GM20000 (cell line): ENCODE results near the gene FARP1.

Source experiments
- DNase-seq: peaks from one replicate; pipeline ENCODE4 v3.0.0; 2012; ENCODE audit warnings: low spot score
- CTCF ChIP-seq: IDR thresholded peaks from 2 replicates; pipeline ENCODE4 v1.5.1; 2012; ENCODE audit warnings: mild to moderate bottlenecking, control low read depth; ENCODE audit errors: extremely low read depth, missing control alignments

Gene FARP1

DNA sequence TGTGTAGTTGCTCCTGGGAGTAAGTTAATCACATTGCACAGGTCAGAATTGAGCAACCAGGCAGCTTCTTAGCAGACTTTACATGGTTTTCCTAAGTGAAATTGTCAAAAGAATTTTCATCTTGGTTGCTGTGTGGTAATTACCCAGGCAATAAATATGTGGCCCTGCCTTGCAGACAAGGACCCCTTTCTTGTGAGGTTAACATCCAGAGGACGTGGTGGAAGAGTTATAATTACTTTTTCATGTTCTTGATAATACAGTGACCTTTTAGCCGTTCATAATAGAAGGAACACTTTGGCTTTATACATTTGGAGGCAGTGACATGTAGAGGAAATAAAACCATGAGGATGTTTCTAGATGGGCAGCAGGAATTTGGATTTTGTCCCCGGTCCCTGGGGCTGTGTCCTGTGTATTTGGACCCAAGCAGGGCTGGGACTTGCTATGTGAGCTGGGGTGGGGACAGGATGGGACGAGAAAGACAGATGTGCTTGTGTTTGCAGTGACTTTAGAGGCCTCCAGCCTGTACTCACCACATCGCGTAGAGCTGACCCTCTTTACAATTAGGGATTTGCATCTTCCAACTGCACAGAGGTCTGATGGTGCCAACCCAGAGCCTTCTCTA, 277.8 kb downstream of the FARP1 start:
- TF ChIP-seq CTCF: no peak
- DNase-seq: no peak

- DNase-seq: no peak
- no peak for TF ChIP-seq CTCF
These were observed 279.2 kb downstream of the FARP1 start for GRCh38 chr13:98422046-98422445.

- no peak for DNase-seq
- no peak for TF ChIP-seq CTCF
These were observed 280.5 kb downstream of the FARP1 start for GRCh38 chr13:98423417-98423816.

DNA sequence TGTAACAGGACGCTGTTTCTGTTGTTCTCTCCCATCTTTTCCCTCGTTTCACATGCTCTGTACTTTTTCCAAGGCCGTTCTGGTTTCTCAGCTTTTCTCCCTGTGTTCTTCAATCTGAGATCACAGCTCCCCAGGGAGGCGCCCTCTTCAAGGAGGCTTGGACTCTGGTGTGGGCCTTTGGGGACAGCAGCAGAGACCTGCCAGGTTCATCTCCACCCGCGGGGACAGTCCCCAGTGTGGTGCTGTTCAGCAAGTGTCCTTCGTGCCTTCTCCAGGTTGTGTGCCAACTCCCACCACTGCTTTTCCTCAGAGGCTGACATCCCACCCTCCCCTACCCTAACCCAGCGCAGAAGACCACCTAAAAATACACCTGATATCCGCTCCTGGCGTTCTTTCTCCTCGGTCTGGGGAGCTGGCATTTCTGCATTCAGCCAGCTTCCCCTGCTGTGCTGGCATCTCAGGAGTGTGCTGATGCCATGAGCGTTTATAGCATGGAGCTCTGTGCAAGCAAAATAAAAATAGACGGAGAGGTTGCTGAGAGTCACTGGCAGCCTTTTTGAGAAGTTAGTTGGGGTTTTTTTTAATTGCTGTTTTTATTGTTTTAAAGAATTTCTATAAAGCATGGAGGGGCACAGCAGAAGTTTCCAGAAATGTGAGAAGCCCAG, 284.6 kb downstream of the FARP1 start:
- no peak for TF ChIP-seq CTCF
- no peak for DNase-seq

GRCh38 chr13:98428256-98428966, 285.5 kb downstream of the FARP1 start:
- DNase-seq: no peak
- no peak for TF ChIP-seq CTCF

DNA sequence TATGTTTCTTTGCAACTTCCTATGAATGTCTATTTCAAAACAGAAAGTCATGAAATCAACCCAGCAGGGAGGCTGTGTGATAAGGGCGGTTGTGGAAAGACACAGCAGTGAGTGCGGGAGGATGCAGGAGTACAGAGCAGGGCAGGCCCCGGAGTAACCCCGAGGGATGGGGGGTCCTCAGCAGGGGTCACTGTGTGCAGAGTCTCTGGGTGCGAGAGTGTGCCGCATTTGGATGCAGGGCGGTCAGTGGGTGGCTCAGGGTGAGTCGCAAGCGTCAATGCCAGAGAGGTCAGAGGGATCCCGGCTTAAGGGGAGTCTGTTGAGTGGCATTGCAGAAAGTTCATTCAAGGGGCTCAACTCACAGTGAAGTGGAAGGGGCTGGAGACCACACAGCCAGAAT, 286.2 kb downstream of the FARP1 start:
- no peak for DNase-seq

More for the DNA sequence above, 286.2 kb downstream of the FARP1 start:
- TF ChIP-seq CTCF: no peak
